ENCODE data around the gene ENTPD2.

GRCh38 chr9:137023583-137023991 is 30.3 kb downstream of the ENTPD2 start:
- no peak for TF ChIP-seq ZNF175 (tag by site-specific recombination; IDR thresholded peaks at IDR 0.05)
- TF ChIP-seq, protein P1, sequence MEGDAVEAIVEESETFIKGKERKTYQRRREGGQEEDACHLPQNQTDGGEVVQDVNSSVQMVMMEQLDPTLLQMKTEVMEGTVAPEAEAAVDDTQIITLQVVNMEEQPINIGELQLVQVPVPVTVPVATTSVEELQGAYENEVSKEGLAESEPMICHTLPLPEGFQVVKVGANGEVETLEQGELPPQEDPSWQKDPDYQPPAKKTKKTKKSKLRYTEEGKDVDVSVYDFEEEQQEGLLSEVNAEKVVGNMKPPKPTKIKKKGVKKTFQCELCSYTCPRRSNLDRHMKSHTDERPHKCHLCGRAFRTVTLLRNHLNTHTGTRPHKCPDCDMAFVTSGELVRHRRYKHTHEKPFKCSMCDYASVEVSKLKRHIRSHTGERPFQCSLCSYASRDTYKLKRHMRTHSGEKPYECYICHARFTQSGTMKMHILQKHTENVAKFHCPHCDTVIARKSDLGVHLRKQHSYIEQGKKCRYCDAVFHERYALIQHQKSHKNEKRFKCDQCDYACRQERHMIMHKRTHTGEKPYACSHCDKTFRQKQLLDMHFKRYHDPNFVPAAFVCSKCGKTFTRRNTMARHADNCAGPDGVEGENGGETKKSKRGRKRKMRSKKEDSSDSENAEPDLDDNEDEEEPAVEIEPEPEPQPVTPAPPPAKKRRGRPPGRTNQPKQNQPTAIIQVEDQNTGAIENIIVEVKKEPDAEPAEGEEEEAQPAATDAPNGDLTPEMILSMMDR (tag by site-specific recombination; IDR thresholded peaks at IDR 0.05) = no peak
- TF ChIP-seq GLI4 (tag by site-specific recombination; IDR thresholded peaks at IDR 0.05) = no peak
- TF ChIP-seq ZNF426 (tag by site-specific recombination; IDR thresholded peaks at IDR 0.05) = no peak
- no peak for TF ChIP-seq SCRT2 (tag by site-specific recombination; IDR thresholded peaks at IDR 0.05)
- no peak for TF ChIP-seq ZNF10 (tag by site-specific recombination; IDR thresholded peaks at IDR 0.05)
- TF ChIP-seq TSHZ1 (tag by site-specific recombination; IDR thresholded peaks at IDR 0.05; ENCODE audit: borderline replicate concordance) = no peak
- no peak for TF ChIP-seq ZNF529 (tag by site-specific recombination; IDR thresholded peaks at IDR 0.05; ENCODE audit: insufficient replicate concordance)
- TF ChIP-seq ZXDB (tag by site-specific recombination; IDR thresholded peaks at IDR 0.05) = no peak
- TF ChIP-seq, protein P2, sequence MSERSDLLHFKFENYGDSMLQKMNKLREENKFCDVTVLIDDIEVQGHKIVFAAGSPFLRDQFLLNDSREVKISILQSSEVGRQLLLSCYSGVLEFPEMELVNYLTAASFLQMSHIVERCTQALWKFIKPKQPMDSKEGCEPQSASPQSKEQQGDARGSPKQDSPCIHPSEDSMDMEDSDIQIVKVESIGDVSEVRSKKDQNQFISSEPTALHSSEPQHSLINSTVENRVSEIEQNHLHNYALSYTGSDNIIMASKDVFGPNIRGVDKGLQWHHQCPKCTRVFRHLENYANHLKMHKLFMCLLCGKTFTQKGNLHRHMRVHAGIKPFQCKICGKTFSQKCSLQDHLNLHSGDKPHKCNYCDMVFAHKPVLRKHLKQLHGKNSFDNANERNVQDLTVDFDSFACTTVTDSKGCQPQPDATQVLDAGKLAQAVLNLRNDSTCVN (tag by site-specific recombination; optimal IDR thresholded peaks at IDR 0.05) = no peak
- no peak for TF ChIP-seq ZFP3 (tag by site-specific recombination; IDR thresholded peaks at IDR 0.05; ENCODE audit: low read depth)
- TF ChIP-seq ZSCAN16 (tag by site-specific recombination; IDR thresholded peaks at IDR 0.05) = no peak
